ENCODE data around the gene AMZ1. TPM values are rescaled to one million over a fixed set of nuclear protein-coding genes. Genes with fewer than 3 reads are reported as not detected.
"Not testable (repeated sequence)": the region's sequence is repeated elsewhere in the genome, so short reads cannot be mapped to it uniquely, and the experiment has no call there.

The AMZ1 gene
- total RNA-seq, 1 donor from 2014 or later, result not detected

DNA sequence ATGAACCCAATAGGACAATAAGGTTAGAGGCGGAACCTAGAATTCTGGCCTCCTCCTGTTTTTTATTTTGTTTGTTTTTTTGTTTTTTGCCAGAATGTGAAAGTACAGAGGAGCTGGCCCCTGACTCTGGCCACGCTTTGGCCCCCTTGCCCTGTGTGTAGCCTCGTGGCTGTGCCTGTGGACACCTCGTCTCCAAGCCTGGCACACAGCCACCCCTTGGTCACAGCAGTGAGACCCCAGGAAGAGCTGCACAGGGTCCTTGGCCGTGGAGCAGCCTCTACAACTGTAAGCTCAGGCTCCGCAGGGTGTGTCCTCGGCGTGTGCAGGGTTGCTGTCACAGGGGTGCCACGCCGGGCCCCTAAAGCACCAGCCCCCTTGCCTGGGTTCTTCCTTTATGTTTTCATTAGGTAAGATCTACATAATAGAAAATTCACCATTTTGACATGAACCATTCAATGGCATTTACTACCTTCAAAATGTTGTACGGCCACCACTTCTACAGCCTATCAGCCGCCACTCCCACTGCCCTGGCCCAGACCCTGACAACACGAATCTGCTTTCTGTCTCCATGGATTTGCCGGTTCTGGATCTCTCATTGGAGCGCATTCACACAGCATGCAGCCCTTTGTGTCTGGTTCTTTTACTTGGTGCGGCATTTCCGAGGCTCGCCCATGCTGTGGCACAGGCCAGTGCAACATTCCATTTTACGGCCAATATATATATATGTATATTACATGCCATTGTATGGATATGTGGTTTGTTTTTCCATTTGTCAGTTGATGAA lies 51.0 kb downstream of the AMZ1 start:
- DNase-seq (ENCODE audit: low read depth, low spot score), result no peak

DNA sequence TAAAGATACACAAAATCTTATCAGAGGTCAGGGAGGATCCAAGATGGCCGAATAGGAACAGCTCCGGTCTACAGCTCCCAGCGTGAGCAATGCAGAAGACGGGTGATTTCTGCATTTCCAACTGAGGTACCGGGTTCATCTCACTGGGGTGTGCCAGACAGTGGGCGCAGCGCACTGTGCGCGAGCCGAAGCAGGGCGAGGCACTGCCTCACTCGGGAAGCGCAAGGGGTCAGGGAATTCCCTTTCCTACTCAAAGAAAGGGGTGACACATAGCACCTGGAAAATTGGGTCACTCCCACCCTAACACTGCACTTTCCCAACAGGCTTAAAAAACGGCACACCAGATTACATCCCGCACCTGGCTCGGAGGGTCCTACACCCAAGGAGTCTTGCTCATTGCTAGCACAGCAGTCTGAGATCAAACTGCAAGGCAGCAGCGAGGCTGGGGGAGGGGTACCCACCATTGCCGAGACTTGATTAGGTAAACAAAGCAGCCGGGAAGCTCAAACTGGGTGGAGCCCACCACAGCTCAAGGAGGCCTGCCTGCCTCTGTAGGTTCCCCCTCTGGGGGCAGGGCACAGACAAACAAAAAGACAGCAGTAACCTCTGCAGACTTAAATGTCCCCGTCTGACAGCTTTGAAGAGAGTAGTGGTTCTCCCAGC lies 55.7 kb downstream of the AMZ1 start:
- not testable (repeated sequence) for H3K4me3 Mint-ChIP-seq; H3K9me3 Mint-ChIP-seq; H3K27me3 Mint-ChIP-seq (ENCODE audit: low read depth); H3K4me1 Mint-ChIP-seq; DNase-seq (ENCODE audit: low read depth, low spot score); H3K27ac Mint-ChIP-seq (ENCODE audit: unreplicated experiment)
- H3K36me3 Mint-ChIP-seq (ENCODE audit: low read depth), result peaks cover 36% of the 10 kb centered on the region

More for the DNA sequence above, 51.0 kb downstream of the AMZ1 start:
- H3K27me3 Mint-ChIP-seq (ENCODE audit: low read depth), result no peaks in the 10 kb centered on the region
- H3K36me3 Mint-ChIP-seq (ENCODE audit: low read depth), result peaks cover 16% of the 10 kb centered on the region
- no peaks in the 10 kb centered on the region for H3K9me3 Mint-ChIP-seq
- no peak overlapping the region for H3K27ac Mint-ChIP-seq (ENCODE audit: unreplicated experiment)
- TF ChIP-seq, protein P1, sequence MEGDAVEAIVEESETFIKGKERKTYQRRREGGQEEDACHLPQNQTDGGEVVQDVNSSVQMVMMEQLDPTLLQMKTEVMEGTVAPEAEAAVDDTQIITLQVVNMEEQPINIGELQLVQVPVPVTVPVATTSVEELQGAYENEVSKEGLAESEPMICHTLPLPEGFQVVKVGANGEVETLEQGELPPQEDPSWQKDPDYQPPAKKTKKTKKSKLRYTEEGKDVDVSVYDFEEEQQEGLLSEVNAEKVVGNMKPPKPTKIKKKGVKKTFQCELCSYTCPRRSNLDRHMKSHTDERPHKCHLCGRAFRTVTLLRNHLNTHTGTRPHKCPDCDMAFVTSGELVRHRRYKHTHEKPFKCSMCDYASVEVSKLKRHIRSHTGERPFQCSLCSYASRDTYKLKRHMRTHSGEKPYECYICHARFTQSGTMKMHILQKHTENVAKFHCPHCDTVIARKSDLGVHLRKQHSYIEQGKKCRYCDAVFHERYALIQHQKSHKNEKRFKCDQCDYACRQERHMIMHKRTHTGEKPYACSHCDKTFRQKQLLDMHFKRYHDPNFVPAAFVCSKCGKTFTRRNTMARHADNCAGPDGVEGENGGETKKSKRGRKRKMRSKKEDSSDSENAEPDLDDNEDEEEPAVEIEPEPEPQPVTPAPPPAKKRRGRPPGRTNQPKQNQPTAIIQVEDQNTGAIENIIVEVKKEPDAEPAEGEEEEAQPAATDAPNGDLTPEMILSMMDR (conservative IDR thresholded peaks at IDR 0.05), result no peak
- H3K4me3 Mint-ChIP-seq, result no peak overlapping the region
- H3K4me1 Mint-ChIP-seq, result peaks cover 11% of the 10 kb centered on the region

- not testable (repeated sequence) for H3K9me3 Mint-ChIP-seq; DNase-seq (ENCODE audit: low read depth, low spot score); H3K4me3 Mint-ChIP-seq; H3K27ac Mint-ChIP-seq (ENCODE audit: unreplicated experiment); H3K27me3 Mint-ChIP-seq (ENCODE audit: low read depth); H3K4me1 Mint-ChIP-seq
- H3K36me3 Mint-ChIP-seq (ENCODE audit: low read depth), result peaks cover 26% of the 10 kb centered on the region
Observed at GRCh38 chr7:2748684-2749083, 60.7 kb downstream of the AMZ1 start.

DNA sequence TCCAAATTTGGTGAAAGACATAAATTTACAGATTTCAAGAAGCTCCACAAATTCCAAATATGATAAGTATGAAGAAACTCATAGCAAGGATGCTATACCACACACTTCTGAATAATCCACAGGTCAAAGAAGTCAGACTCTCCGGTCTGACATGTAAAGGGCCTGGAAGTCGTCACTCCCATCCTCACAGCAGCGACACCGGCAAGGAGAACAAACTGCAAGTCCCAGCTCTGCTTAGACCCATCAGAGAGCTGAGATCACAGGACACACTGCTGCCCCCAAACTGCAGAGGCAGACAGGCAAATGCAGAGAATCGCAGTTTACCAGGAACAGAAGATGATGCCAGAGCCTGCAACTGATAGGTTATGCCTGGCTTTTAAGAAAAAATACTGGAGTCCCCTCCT lies 62.0 kb downstream of the AMZ1 start:
- Mint-ChIP-seq H3K4me1 (peaks cover 3% of the 10 kb centered on the region), H3K27ac (ENCODE audit: unreplicated experiment) (no peak overlapping the region), H3K36me3 (ENCODE audit: low read depth) (peaks cover 22% of the 10 kb centered on the region), H3K4me3 (no peak overlapping the region), H3K27me3 (ENCODE audit: low read depth) (no peaks in the 10 kb centered on the region), H3K9me3 (peaks cover 5% of the 10 kb centered on the region)
- DNase-seq (ENCODE audit: low read depth, low spot score), result no peak
- TF ChIP-seq, protein P1 (conservative IDR thresholded peaks at IDR 0.05), result no peak

DNA sequence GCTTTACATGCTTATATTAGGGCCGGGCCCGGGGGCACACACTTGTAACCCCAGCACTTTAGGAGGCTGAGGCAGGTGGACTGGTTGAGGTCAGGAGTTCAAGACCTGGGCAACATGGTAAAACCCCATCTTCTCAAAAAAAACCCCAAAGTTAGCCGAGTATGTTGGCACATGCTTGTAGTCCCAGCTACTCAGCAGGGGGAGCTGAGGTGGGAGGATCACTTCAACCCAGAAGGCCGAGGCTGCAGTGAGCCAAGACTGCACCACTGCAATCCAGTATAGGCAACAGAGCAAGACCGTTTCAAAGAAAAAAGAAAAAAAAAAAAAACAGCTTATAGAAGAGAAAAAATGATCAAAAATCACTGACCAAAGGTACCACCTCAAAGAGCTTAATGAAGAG lies 63.1 kb downstream of the AMZ1 start:
- Mint-ChIP-seq H3K4me3 (no peak overlapping the region), H3K9me3 (peaks cover 4% of the 10 kb centered on the region), H3K36me3 (ENCODE audit: low read depth) (peaks cover 23% of the 10 kb centered on the region), H3K27ac (ENCODE audit: unreplicated experiment) (no peak overlapping the region), H3K27me3 (ENCODE audit: low read depth) (no peaks in the 10 kb centered on the region), H3K4me1 (peaks cover 6% of the 10 kb centered on the region)
- TF ChIP-seq, protein P1 (conservative IDR thresholded peaks at IDR 0.05), result no peak
- DNase-seq (ENCODE audit: low read depth, low spot score), result no peak

- no peak overlapping the region for H3K27ac Mint-ChIP-seq (ENCODE audit: unreplicated experiment)
- H3K4me1 Mint-ChIP-seq, result peaks cover 16% of the 10 kb centered on the region
Observed at GRCh38 chr7:2753148-2753547, 65.1 kb downstream of the AMZ1 start.

More at GRCh38 chr7:2753148-2753547, 65.1 kb downstream of the AMZ1 start:
- Mint-ChIP-seq H3K4me3 (no peak overlapping the region), H3K27me3 (ENCODE audit: low read depth) (no peaks in the 10 kb centered on the region), H3K9me3 (no peaks in the 10 kb centered on the region), H3K36me3 (ENCODE audit: low read depth) (peaks cover 17% of the 10 kb centered on the region)
- DNase-seq (ENCODE audit: low read depth, low spot score), result no peak
- TF ChIP-seq, protein P1 (conservative IDR thresholded peaks at IDR 0.05), result no peak

Measured in neural crest cell (in vitro differentiated cells).